ACHN (cell line): ENCODE results near the gene P2RX6.
"Not testable (repeated sequence)": the region's sequence is repeated elsewhere in the genome, so short reads cannot be mapped to it uniquely, and the experiment has no call there.

Source experiments
- DNase-seq: peaks from one replicate; pipeline ENCODE4 v3.0.0-alpha.2; 2015
- in situ Hi-C: cut with HindIII; loops from 2 replicates; pipeline ENCODE4 v1.10.0; 2017; ENCODE audit warnings: low sequenced_read_pairs, low pct_ligation_motif_present, low pct_unique_long_range_greater_than_20kb

The P2RX6 gene

DNA sequence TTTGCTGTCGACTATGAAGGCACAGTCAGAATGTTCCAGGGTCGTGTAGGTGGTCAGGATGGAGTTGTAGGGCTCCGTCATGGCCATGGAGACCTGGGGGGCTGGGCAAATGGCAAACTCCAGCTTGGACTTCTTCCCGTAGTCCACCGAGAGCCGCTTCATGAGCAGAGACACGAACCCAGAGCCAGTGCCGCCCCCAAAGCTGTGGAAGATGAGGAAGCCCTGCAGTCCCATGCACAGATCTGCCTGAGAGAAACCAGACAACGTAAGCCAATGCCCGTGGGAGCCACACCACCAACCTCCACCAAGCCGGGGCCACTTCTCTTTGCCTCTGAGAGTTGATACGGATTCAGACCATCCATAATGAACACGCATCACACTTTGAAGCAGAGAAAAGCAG, 5.8 kb upstream of the P2RX6 start:
- in situ Hi-C loops, DNase-seq: not testable (repeated sequence)

DNA sequence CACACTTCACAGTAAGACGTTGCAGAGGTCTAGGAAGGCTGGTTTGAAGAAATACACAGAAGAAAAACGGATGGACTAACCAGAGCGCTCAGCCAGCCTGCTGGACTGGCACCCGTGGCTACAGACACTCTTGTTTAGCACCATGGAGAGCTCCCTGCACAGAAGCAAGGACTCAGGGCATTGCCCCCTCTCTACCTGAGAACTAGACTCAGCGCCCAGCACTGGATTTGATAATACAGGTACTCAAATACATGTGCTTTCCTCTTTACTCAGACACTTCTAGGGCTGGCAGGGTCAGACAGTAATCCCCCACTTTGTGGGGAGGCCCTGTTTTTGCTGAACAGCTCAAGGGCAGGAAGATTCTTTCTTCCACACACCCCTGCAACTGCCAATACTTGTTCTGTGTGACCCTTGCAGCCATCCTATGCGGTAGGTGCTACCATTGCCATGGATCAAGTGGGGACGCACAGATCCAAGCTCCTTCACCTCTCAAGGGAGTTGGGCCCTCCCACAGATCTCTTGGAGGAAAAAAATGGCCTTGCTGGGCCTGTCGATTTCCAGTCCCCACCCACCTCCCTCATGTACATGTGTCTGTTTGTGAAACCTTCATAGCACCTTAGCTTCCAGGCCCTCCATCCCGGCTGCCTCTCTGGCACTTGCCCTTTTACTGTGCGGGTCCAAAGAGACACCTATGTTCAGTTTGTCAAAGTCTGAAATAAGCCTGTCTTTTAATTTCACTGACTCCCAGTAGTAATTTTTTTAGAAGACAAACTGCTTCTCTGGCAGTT, 5.1 kb upstream of the P2RX6 start:
- in situ Hi-C loops, result no loop called here
- DNase-seq, result peak; percentile 60

DNA sequence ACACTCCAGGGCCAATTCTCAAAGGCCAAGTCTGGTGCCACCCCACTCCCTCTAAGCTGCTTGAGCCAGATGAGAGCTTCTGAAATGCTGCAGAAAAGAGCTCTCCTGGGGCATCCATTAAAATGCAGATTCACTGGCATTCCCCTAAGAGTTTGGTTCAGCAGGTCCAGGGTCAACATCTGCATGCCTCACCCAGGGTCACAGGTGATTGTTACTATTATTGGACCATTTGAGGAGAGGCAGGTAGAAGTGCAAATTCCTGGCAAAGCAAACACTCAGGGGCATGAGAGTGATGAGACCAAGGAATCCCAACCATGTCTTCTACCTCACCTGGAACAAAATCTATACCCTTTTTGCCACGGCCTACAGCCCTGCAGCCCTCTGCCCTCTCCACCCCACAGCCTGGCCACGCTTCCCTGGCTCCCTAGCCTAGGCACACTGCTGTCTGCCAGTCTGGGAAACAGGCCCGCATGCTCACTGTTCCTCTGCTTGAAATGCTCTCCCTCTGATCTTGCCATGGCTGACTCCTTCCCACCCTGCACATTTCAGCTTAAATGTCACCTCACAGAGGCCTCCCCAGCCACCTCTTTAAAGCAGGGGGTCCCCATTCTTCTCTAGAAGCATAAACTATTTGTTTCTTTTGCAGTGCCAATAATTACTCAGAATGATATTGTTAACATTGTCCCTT, 4.4 kb upstream of the P2RX6 start:
- DNase-seq, result no peak
- in situ Hi-C loops, result no loop called here

DNA sequence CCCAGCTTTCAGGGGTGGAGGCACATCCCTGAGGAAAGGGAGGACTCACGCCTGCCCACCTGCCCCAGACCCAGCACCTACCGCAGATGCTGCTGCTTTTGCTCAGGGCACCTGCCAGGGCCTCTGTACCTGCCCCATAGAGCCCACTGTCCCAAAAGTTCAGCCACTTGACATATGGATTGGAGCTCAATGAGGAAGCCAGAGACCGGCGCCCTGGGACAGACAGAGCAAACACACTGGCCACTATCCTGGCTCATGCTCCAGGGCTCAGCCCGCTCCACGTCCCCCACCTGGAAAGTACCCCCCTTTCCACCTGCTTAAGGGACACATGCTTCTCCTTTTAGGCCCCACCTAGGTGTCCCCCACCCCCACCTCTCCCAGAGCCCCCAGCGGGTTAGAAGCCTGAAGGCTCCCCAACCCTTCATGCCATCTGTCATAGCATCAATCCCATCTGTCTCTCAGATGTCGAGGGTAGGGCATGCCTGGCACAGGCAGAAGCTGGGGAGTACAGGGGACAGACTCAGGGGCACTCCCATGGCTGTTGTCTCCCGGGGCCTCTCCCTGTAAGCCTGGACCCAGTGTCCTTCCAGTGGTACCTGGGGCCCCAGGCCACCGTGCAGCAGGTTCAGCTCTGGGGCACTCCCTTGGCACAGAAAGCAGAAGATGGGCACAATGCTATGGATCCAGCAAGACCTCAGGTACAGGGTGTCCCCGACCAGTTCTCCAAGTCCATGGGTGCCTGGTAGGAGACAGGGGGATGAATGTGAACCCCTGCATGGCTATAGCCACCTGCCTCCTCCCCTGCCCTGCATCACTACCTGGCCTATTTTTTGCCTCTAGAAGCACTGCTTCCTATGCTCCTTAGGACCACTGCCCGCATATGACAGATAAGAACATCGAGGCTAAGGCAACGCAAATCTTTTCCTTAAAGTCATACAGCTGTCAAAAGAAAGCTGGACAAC, 2.2 kb upstream of the P2RX6 start:
- DNase-seq, result no peak
- in situ Hi-C loops, result no loop called here

DNA sequence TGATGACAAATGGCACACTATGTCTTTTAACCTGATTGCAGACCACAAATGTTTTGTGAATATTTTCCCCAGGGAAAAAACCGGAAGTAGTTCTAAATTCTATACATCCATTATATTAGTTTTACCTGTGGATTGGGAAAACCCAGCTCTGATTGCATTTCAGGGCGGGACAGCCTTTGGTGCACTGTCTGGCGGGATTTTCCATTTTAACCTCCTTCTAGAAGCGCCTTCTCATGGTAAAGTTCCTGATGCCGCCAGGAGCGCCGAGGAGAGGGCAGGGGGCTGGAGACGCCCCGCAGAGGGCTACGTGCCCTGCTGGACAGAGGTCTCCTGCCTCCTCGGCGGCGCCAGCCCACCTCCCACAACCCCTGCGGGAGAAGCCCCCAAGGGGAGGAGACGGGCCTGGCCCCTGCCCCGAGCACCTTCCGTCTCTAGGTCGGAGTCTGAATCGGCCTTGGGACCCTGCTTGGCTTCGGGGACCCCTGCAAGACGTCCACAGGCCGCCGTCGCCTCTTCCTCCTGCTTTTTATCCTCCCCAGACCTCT, 1.2 kb upstream of the P2RX6 start:
- no peak for DNase-seq
- in situ Hi-C loops, result no loop called here

DNA sequence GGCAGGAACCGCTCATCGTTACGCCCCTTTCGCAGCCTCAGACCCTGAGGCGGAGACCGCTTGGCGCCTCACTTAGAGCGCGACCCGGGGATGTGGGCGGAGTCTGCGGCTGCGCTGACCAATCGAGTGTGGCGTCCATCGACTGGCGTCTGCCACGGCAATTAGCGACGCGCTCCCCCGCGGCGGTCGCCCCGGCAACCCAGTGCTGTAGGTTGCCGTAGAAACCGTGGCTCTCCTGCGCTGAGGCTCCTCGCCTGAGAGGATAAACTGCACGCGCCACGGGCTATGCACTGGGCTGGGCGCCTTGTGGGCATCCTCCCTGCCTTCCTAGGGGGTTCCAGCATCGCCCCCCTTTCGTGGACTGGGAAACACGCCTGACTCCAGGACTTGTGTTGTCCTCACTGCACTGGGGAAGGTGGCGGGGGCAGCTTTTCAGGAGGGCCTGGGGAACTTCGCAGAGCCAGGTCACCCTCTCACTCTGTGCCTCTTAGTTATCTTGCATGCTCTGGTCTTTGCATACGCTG, 701 bp upstream of the P2RX6 start:
- DNase-seq, result peak; percentile 83
- in situ Hi-C loops, result no loop called here

DNA sequence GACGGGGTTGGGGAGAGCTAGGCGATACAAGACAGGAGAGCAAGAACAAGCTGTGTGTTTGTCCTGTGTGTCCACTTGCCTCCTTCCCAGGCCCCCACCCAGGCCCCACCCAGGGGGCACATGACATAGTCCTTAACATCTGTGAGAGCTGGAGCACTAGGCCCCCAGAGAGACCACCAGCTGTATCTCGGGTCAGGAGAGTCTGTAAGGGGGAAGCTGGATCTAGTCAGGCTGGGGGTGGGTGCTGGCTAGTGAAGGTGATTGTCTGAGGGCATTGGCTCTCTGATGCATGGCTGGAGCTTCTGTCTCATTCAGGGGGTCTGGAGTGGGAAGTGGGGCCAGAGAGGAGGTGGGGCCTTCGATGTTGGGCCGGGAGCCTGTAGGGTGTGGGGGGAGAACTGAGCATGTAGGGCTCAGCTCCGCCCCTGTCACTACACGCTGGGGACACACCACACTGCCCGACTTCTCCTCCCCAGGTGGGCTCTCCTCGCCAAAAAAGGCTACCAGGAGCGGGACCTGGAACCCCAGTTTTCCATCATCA, 571 bp downstream of the P2RX6 start:
- DNase-seq, result no peak
- in situ Hi-C loops, result no loop called here

DNA sequence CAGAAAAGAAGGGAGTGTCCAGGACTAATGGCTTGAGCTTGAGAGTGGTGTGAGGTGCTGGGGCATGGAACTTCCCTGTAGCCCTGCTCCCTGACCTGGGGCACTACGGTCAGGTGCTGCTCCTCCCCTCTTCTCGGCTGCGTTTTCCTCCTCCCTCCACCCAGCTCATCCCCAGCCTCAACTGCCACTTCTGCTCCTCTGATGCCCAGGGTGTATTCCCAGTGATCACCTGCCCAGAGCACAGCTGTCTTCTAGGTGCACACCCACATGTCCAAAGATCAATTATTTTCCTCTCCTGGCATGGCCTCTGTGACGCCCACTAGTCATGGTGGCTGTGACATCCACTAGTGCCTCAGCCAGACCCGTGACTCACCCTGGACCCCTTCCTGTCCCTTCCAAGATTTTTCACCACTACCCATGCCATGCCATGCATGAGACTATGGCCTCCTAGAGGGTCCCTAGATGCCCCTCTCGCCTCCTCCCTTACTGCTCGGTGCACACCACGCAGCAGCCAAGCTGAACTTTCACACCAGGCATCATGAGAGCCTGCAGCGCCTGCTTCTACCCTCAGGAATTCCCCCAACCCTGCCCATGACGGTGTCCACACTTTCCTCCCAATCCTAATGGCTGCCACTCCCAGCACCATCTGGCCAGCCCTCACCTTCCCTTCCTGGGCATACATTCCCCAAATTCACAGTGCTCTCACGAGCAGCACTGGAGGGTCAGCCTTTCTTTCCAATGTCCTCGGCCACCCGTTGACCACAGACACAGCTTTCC, 1.9 kb downstream of the P2RX6 start:
- in situ Hi-C loops, result no loop called here
- DNase-seq, result no peak

DNA sequence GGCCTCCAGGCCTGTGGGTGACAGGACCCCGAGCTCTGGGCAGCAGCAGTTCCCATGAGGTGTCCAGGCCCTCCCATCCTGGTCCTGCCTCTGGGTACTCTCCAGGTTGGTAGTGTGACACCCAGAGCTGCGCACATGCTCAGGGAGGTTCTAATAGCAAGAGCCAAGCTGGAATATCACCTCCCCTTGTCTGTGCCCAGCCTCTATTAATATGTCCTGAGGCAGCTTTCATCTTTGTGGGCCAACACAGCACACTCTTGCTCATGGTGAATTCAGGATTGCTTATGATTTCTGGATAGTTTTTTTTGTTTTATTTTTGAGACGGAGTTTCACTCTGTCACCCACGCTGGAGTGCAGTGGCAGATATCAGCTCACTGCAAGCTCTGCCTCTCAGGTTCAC, 3.3 kb downstream of the P2RX6 start:
- DNase-seq, result no peak
- in situ Hi-C loops, result no loop called here

DNA sequence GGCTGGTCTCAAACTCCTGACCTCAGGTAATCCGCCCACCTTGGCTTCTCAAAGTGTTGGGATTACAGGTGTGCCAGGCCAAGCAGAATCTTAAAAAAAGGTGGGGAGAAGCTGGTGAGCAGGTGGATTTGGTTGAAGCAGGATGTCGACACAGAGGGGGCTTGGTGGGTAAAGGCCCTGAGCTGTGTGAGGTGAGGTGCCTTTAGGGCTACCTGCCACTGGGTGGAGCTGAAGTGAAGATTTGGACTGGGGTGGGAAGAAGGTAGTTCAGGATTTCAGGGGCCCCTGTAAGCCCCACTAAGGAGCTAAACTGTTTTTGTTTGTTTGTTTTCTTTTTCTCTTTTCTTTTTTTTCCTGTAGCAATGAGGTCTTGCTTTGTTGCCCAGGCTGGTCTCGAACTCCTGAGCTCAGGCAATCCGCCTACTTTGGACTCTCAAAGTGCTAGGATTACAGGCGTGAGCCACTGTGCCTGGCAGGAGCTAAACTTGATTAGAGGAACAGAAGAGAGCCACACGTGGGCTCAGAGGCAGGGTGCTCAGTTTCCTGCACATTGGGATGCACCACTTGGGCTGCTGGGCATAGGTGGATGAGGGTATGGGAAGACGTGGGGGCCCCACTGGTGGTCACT, 6.0 kb downstream of the P2RX6 start:
- peak; percentile 18 for DNase-seq
- in situ Hi-C loops, result no loop called here

DNA sequence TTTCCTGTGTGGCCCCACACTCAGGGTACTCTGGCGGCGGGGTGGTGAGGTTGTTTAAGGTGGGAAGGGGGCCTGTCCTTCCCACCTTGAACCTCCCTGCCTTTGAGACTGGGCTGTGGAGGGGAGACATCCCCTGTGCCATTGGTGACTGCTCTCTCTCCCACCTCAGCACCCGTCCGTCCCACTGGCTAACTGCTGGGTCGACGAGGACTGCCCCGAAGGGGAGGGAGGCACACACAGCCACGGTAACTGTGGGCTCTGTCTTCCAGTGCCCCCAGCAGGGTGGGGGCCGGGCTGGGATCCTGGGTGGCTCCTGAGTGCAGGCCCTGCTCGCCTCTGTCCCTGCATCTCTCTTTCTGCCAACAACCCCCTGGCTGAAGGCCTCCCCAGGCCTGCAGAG, 7.5 kb downstream of the P2RX6 start:
- in situ Hi-C loops, result no loop called here
- DNase-seq, result no peak

DNA sequence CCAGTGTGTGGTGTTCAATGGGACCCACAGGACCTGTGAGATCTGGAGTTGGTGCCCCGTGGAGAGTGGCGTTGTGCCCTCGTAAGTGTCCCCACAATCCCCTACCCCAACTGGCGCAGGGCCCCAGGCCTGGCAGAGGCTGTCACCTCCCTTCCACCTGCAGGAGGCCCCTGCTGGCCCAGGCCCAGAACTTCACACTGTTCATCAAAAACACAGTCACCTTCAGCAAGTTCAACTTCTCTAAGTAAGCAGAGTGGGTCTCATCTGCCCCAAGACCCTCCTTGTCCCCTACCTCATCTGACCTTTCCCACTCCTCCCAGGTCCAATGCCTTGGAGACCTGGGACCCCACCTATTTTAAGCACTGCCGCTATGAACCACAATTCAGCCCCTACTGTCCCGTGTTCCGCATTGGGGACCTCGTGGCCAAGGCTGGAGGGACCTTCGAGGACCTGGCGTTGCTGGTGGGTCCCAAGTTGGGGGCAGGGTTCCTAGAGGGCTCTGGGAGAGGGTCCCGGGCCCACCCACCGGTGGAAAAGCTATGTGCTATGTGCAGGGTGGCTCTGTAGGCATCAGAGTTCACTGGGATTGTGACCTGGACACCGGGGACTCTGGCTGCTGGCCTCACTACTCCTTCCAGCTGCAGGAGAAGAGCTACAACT, 8.1 kb downstream of the P2RX6 start:
- in situ Hi-C loops, result no loop called here

DNA sequence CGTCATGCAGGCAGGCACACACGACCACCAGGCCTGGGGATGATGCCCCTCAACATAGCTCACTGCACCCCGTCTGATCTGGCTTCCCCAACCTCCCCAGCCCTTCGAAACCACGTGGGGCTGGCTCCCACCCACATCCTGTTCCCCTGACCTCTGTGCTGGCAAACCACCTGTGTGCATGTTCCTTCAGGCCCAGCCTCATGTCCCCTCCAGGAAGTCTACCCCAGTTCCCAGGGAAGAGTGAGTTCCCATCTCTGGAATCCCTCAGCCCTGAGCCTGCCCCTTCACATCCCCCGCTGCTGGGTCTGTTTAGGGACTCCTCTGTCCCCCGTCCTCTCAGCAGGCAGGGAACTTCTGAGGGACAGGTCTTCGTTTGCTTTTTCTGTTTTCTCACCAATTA, 10.3 kb downstream of the P2RX6 start:
- in situ Hi-C loops, result no loop called here
- DNase-seq, result no peak

More for the DNA sequence above, 8.1 kb downstream of the P2RX6 start:
- no peak for DNase-seq

DNA sequence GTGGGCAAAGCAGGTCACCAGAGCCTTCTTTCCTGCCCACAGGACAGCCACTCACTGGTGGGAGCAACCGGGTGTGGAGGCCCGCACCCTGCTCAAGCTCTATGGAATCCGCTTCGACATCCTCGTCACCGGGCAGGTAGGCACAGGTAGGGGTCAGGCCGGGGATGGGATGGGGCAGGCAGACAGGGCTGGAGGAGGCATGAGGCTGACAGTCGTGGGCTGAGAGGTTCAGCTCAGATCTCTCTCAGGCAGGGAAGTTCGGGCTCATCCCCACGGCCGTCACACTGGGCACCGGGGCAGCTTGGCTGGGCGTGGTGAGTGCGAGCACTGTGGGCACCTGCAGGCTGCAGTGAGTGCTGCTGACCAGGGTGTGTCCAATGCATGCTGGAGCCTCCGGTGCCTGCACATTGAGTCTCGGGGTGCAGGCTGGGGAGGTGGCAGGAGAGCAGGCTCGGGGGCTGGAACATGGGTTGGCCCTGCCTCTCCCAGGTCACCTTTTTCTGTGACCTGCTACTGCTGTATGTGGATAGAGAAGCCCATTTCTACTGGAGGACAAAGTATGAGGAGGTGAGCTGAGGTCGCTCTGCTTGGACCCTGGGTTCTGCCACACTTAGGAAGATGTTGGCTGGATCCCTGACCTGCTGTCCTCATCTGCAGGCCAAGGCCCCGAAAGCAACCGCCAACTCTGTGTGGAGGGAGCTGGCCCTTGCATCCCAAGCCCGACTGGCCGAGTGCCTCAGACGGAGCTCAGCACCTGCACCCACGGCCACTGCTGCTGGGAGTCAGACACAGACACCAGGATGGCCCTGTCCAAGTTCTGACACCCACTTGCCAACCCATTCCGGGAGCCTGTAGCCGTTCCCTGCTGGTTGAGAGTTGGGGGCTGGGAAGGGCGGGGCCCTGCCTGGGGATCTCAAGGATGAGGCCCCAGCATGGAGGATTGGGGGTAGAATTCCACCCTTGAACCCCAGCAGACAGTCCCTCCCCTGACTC, 11.1 kb downstream of the P2RX6 start:
- no peak for DNase-seq

DNA sequence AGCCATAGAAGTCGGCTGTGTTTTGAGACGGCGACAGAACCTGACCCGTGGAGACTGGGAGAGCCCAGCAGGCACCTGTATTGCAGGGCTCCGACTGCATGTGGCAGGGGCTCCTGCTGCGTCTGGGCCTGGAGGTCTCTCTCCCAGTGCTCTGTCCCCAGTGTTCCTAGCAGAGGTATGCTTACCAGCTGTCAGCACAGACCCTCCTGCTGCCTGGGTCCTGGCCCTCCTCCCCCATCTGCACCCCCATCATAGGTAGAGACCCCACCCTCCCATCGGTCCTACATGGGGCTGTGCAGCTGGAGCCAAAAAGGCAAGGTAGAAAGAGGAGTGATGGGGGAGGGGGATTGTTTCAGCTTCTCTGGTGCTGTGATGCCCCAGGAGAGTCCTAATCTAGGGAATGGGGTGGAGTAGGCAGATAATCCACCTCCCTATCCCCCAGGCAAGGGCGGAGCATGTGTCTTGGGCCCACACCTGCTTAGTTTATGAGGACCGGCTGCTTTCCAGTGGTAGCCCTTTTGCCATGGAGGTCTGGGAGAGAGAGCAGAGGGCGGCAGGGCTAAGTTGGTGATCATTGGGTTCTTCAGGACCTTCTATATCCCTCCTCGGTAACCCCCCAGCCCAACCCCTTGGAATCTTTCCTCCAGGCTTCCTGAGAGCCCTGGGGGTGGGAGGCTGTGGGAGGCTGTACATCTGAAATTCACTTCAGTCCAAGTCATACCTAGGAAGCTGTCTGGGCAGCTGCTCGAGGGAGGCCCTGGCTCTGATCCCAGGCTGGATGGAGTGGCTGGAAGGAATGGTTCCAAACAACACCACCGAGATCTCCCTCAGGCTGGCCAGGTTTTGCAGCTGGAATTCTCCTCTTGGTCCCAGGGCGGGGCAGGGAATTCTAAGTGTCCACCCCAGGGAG, 12.1 kb downstream of the P2RX6 start:
- in situ Hi-C loops, result no loop called here
- DNase-seq, result no peak

More for the DNA sequence above, 11.1 kb downstream of the P2RX6 start:
- in situ Hi-C loops, result no loop called here
